Activated CD4-positive, alpha-beta T cell treated with anti-CD3 and anti-CD28 coated beads, Interleukin-2, amount 50 U/mL, for 48 hours (primary cell): Measurements from ENCODE around the gene CAPN13.
A peak's percentile ranks its signal among the peaks of the same experiment; 100 is the strongest.

Source experiments
- DNase-seq, 2 experiments: peaks; one replicate each; pipeline ENCODE4 v3.0.0-alpha.2; 2020

The CAPN13 gene

GRCh38 chr2:30722936-30723725 lies 84.1 kb downstream of the CAPN13 start:
- no peak for DNase-seq

- DNase-seq, result no peak
Observed at GRCh38 chr2:30721668-30722647, 85.3 kb downstream of the CAPN13 start.

- no peak for DNase-seq
Observed at GRCh38 chr2:30721241-30721640, 86.0 kb downstream of the CAPN13 start.

GRCh38 chr2:30717081-30717650 lies 90.1 kb downstream of the CAPN13 start:
- no peak for DNase-seq

GRCh38 chr2:30716123-30716900 lies 90.9 kb downstream of the CAPN13 start:
- no peak for DNase-seq

- DNase-seq, result peak in 1 of 2 experiments; percentile 8
Observed at GRCh38 chr2:30714811-30715709, 92.2 kb downstream of the CAPN13 start.

- no peak for DNase-seq
Observed at GRCh38 chr2:30713698-30714097, 93.5 kb downstream of the CAPN13 start.

GRCh38 chr2:30711646-30712085 lies 95.6 kb downstream of the CAPN13 start:
- DNase-seq, result peak; percentile 89 to 91

GRCh38 chr2:30710461-30710860 lies 96.8 kb downstream of the CAPN13 start:
- no peak for DNase-seq

GRCh38 chr2:30710016-30710415 lies 97.2 kb downstream of the CAPN13 start:
- no peak for DNase-seq

- DNase-seq, result no peak
Observed at GRCh38 chr2:30709516-30709915, 97.7 kb downstream of the CAPN13 start.

GRCh38 chr2:30708491-30709290 lies 98.6 kb downstream of the CAPN13 start:
- DNase-seq, result no peak

- no peak for DNase-seq
Observed at GRCh38 chr2:30707304-30707903, 99.8 kb downstream of the CAPN13 start.

GRCh38 chr2:30706534-30707303 lies 100.5 kb downstream of the CAPN13 start:
- peak; percentile 76 to 79 for DNase-seq

GRCh38 chr2:30705711-30706533 lies 101.3 kb downstream of the CAPN13 start:
- DNase-seq, result no peak

- DNase-seq, result no peak
Observed at GRCh38 chr2:30705056-30705455, 102.2 kb downstream of the CAPN13 start.

- DNase-seq, result no peak
Observed at GRCh38 chr2:30704309-30705020, 102.8 kb downstream of the CAPN13 start.

GRCh38 chr2:30702694-30703093 lies 104.6 kb downstream of the CAPN13 start:
- no peak for DNase-seq
